Measurements from ENCODE around the gene PRAMEF17. TPM values are rescaled to one million over a fixed set of nuclear protein-coding genes. Genes with fewer than 3 reads are reported as not detected.
"Not testable (repeated sequence)": the region's sequence is repeated elsewhere in the genome, so short reads cannot be mapped to it uniquely, and the experiment has no call there.

The PRAMEF17 gene
- total RNA-seq, 6 donors from 2014 or later, result not detected

- not testable (repeated sequence) for H3K4me1 ChIP-seq; H3K27me3 ChIP-seq; H3K9me3 ChIP-seq; H3K36me3 ChIP-seq; H3K27ac ChIP-seq; ATAC-seq (ENCODE audit: low FRiP score in 2 of 2); H3K4me3 ChIP-seq
- WGBS, 2 donors, result 96 to 98% methylated on average over 13 to 29 of the region's 32 CpGs
- DNase-seq, result peak in 1 of 2 donors; percentile 68
Observed at GRCh38 chr1:13394761-13395160, 5.3 kb downstream of the PRAMEF17 start.

GRCh38 chr1:13395311-13395710, 5.9 kb downstream of the PRAMEF17 start:
- not testable (repeated sequence) for H3K9me3 ChIP-seq; H3K27ac ChIP-seq; H3K36me3 ChIP-seq; H3K4me1 ChIP-seq; ATAC-seq (ENCODE audit: low FRiP score in 2 of 2); H3K4me3 ChIP-seq; H3K27me3 ChIP-seq
- peak in 1 of 2 donors; percentile 65 for DNase-seq
- 97 to 98% methylated on average over 16 to 17 of the region's 22 CpGs for WGBS, 2 donors

- H3K4me3 ChIP-seq, result no peak overlapping the region
- no peaks in the 10 kb centered on the region for H3K36me3 ChIP-seq
- no peaks in the 10 kb centered on the region for H3K27me3 ChIP-seq
- DNase-seq, result no peak
- WGBS, 2 donors, result 53 to 79% methylated on average over 4 of the region's 4 CpGs
- peaks cover 0 to 4% (median 0%) of the 10 kb centered on the region in 4 donors for H3K9me3 ChIP-seq
- ATAC-seq (ENCODE audit: low FRiP score in 2 of 2), result no peak
- H3K4me1 ChIP-seq, result no peaks in the 10 kb centered on the region
- TF ChIP-seq POLR2AphosphoS5 (IDR thresholded peaks at IDR 0.05) (no peak), CTCF (IDR thresholded peaks at IDR 0.05) (no peak), POLR2A (IDR thresholded peaks at IDR 0.05) (no peak), EP300 (IDR thresholded peaks at IDR 0.05) (no peak)
- H3K27ac ChIP-seq, result no peak overlapping the region
Observed at GRCh38 chr1:13407811-13408210, 18.4 kb downstream of the PRAMEF17 start.

GRCh38 chr1:13410150-13410549, 20.7 kb downstream of the PRAMEF17 start, which contains the start of gene PRAMEF20:
PRAMEF20 (plus strand) TSS chr1:13410450; CDS start chr1:13416355, 5,905 bp downstream.
- not testable (repeated sequence) for H3K36me3 ChIP-seq; H3K27me3 ChIP-seq; ATAC-seq (ENCODE audit: low FRiP score in 2 of 2); H3K9me3 ChIP-seq; H3K4me1 ChIP-seq; H3K27ac ChIP-seq; H3K4me3 ChIP-seq; DNase-seq
- 60 to 81% methylated on average over 4 of the region's 4 CpGs for WGBS, 2 donors

DNA sequence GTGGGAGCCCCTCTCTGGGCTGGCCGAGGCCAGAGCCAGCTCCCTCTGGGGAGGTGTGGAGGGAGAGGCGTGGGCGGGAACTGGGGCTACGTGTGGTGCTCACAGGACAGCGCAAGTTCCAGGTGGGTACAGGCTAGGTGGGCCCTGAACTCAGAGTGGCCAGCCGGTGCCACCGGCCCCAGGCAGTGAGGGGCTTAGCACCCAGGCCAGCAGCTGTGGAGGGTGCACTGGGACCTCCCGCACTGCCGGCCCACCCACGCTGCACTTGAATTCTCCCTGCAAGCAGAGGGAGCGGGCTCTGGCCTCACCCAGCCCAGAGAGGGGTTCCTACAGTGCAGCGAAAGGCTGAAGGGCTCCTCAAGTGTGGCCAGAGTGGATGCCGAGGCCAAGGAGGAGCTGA, 41.1 kb downstream of the PRAMEF17 start:
- no peak overlapping the region for H3K27ac ChIP-seq
- TF ChIP-seq POLR2A (IDR thresholded peaks at IDR 0.05), result no peak
- TF ChIP-seq POLR2AphosphoS5 (IDR thresholded peaks at IDR 0.05), result no peak
- 98% methylated on average over 13 of the region's 13 CpGs; no CpG with 5 or more reads in 1 of the 2 donors for WGBS, 2 donors
- no peaks in the 10 kb centered on the region for H3K4me1 ChIP-seq
- ATAC-seq (ENCODE audit: low FRiP score in 2 of 2), result peak in 1 of 2 donors; percentile 26
- H3K4me3 ChIP-seq, result no peak overlapping the region
- no peaks in the 10 kb centered on the region for H3K9me3 ChIP-seq
- H3K36me3 ChIP-seq, result no peaks in the 10 kb centered on the region
- H3K27me3 ChIP-seq, result no peaks in the 10 kb centered on the region
- DNase-seq, result peak in 1 of 2 donors; percentile 64

DNA sequence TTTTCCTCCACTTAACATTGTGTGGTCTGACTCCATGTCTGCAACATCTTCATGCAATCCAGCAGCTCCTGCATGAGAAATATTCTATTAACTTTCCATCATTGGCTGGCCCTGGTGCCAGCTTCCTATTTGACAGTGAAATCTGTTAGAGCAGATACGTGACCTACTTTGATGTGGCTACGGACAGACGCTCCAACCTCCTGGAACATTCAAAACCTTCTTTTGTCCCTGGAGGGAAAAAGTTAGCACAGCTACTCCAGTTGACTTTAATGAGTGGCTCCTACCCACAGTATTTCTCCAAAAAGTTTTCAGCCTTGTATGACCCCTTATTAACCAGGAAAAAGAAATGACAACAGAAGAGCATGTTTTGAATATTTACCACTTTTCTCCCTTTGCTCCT, 42.8 kb downstream of the PRAMEF17 start:
- H3K27me3 ChIP-seq, result no peaks in the 10 kb centered on the region
- WGBS, 2 donors, result 72 to 81% methylated on average over 3 of the region's 3 CpGs
- ATAC-seq (ENCODE audit: low FRiP score in 2 of 2), result no peak
- no peak for DNase-seq
- H3K9me3 ChIP-seq, result no peaks in the 10 kb centered on the region
- no peaks in the 10 kb centered on the region for H3K4me1 ChIP-seq
- H3K36me3 ChIP-seq, result no peaks in the 10 kb centered on the region
- TF ChIP-seq EP300 (IDR thresholded peaks at IDR 0.05) (no peak), POLR2AphosphoS5 (IDR thresholded peaks at IDR 0.05) (no peak), CTCF (IDR thresholded peaks at IDR 0.05) (no peak), POLR2A (IDR thresholded peaks at IDR 0.05) (no peak)
- no peak overlapping the region for H3K4me3 ChIP-seq
- H3K27ac ChIP-seq, result no peak overlapping the region

GRCh38 chr1:13433694-13434358, 44.4 kb downstream of the PRAMEF17 start:
- not testable (repeated sequence) for H3K4me1 ChIP-seq, H3K9me3 ChIP-seq, H3K4me3 ChIP-seq, H3K27me3 ChIP-seq, H3K36me3 ChIP-seq, H3K27ac ChIP-seq
- ATAC-seq (ENCODE audit: low FRiP score in 2 of 2) (peak in 1 of 2 donors; percentile 17), DNase-seq (peak in 1 of 2 donors; percentile 77)
- 94% methylated on average over 16 to 28 of the region's 32 CpGs for WGBS, 2 donors

Measured in upper lobe of left lung (tissue), 6 donors.